A673 (cell line): Measurements from ENCODE around the gene PRMT7.

Experiments
- CTCF ChIP-seq: fragments of 300-800, 200-600 bp; sonication (generic); conservative IDR thresholded peaks from 2 replicates; pipeline ENCODE4 v1.5.1; 2017; ENCODE audit warnings: low read depth, mild to moderate bottlenecking, antibody characterized with exemption, low read length, moderate library complexity, mixed read lengths
- EZH2 ChIP-seq: fragments of 200-600 bp; sonication (generic); IDR thresholded peaks from 2 replicates; pipeline ENCODE4 v1.6.1; 2017; ENCODE audit warnings: borderline replicate concordance, low read depth, mild to moderate bottlenecking, mixed read lengths, antibody characterized with exemption, low read length; ENCODE audit not compliant: poor library complexity, severe bottlenecking

- no peak for TF ChIP-seq CTCF
- TF ChIP-seq EZH2 = no peak
Measured at GRCh38 chr16:68395167-68395786, 84.5 kb downstream of the PRMT7 start.
